Stimulated activated CD8-positive, alpha-beta memory T cell treated with anti-CD3 and anti-CD28 coated beads, Interleukin-2, amount 100 ng/mL, for 1 hour (primary cell): Measurements from ENCODE around the gene AIMP2.
"Not testable (repeated sequence)": the region's sequence is repeated elsewhere in the genome, so short reads cannot be mapped to it uniquely, and the experiment has no call there.

Experiments
- DNase-seq, 2 donors: peaks; one replicate each; pipeline ENCODE4 v3.0.0-alpha.2; 2020; ENCODE audit warnings: low read depth in 2 of 2

Gene AIMP2

GRCh38 chr7:6008668-6009611, at the start of gene AIMP2, which contains the start of gene PMS2:
TSS of gene AIMP2 (plus strand) at chr7:6009272. CDS start at chr7:6009364, 92 bp downstream.
TSS of gene PMS2 (minus strand) at chr7:6009049. CDS start at chr7:6009019, 30 bp downstream.
- DNase-seq: peak; percentile 89 to 90

- not testable (repeated sequence) for DNase-seq
These were observed 45.9 kb upstream of the AIMP2 start for GRCh38 chr7:5963205-5963604.

- DNase-seq: not testable (repeated sequence)
These were observed 45.3 kb upstream of the AIMP2 start for GRCh38 chr7:5963810-5964209.

GRCh38 chr7:5970347-5970911, 38.6 kb upstream of the AIMP2 start, which contains the start of gene RSPH10B:
TSS of gene RSPH10B (minus strand) at chr7:5970689. CDS start at chr7:5967116, 3,573 bp downstream.
- not testable (repeated sequence) for DNase-seq

- DNase-seq: not testable (repeated sequence)
These were observed 35.5 kb upstream of the AIMP2 start for GRCh38 chr7:5973580-5973979.

GRCh38 chr7:5979680-5980314, 29.3 kb upstream of the AIMP2 start:
- not testable (repeated sequence) for DNase-seq

GRCh38 chr7:5987061-5987460, 22.0 kb upstream of the AIMP2 start:
- not testable (repeated sequence) for DNase-seq

GRCh38 chr7:5997210-5997808, 11.8 kb upstream of the AIMP2 start:
- peak; percentile 7 to 23 for DNase-seq

GRCh38 chr7:6007386-6007785, 1.7 kb upstream of the AIMP2 start:
- no peak for DNase-seq

- not testable (repeated sequence) for DNase-seq
These were observed 1.1 kb upstream of the AIMP2 start for GRCh38 chr7:6007835-6008590.

GRCh38 chr7:6010370-6010769, 1.3 kb downstream of the AIMP2 start:
- DNase-seq: not testable (repeated sequence)

GRCh38 chr7:6011541-6011940, 2.5 kb downstream of the AIMP2 start:
- DNase-seq: no peak

GRCh38 chr7:6012355-6013104, 3.5 kb downstream of the AIMP2 start:
- DNase-seq: no peak

GRCh38 chr7:6015917-6016652, 7.0 kb downstream of the AIMP2 start:
- DNase-seq: no peak

- no peak for DNase-seq
These were observed 7.5 kb downstream of the AIMP2 start for GRCh38 chr7:6016653-6016966.

- no peak for DNase-seq
These were observed 11.6 kb downstream of the AIMP2 start for GRCh38 chr7:6020371-6021286.

GRCh38 chr7:6022707-6023106, 13.6 kb downstream of the AIMP2 start:
- no peak for DNase-seq

- DNase-seq: no peak
These were observed 14.9 kb downstream of the AIMP2 start for GRCh38 chr7:6023974-6024435.
